Right lobe of liver (tissue), 4 donors: ENCODE results near the gene GRID2IP.

Source experiments
- POLR2A ChIP-seq: fragments of 450-650 bp; IDR thresholded peaks from one replicate; pipeline ENCODE4 v1.6.1; 2017; ENCODE audit warnings: antibody characterized with exemption, mild to moderate bottlenecking
- TF ChIP-seq, protein P1 (sequence below), 4 donors: fragments of 200-600 bp in 3 of 4; fragments of 450-650 bp in 1 of 4; IDR thresholded peaks; one replicate each; pipeline versions ENCODE4 v1.5.1 to v1.8.0; 2016 to 2022; ENCODE audit warnings: antibody characterized with exemption in 4 of 4, mild to moderate bottlenecking in 2 of 4
- donor health status: DM: no; HTN: no; CAD: no.
- donor health status: DM: no; HTN: no; CAD: no.
- donor health status: DM: no; HTN: yes; CAD: no.

DNA sequence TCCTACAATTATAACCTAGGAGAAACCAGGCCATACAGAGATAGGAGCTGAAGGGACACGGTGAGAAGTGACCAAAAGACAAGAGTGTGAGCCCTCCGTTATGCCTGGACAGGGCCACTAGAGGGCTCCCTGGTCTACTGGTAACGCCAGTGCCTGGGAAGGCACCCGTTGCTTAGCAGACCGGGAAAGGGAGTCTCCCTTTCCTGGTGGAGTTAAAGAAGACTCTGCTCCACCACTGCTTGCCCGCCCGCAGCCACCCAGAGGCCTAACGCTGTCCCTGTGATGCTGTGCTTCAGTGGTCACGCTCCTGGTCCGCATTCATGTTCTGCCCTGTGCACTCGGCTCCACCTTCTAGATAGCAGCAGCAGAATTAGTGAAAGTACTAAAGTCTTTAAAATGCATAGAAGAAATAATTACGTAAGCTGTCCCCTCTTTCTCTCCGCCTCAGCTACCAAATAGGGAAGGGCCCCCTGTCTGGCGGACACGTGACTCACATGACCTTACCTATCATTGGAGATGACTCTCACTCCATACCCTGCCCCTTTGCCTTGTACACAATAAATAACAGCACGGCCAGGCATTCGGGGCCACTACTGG, 34.8 kb downstream of the GRID2IP start:
- TF ChIP-seq, protein P1, sequence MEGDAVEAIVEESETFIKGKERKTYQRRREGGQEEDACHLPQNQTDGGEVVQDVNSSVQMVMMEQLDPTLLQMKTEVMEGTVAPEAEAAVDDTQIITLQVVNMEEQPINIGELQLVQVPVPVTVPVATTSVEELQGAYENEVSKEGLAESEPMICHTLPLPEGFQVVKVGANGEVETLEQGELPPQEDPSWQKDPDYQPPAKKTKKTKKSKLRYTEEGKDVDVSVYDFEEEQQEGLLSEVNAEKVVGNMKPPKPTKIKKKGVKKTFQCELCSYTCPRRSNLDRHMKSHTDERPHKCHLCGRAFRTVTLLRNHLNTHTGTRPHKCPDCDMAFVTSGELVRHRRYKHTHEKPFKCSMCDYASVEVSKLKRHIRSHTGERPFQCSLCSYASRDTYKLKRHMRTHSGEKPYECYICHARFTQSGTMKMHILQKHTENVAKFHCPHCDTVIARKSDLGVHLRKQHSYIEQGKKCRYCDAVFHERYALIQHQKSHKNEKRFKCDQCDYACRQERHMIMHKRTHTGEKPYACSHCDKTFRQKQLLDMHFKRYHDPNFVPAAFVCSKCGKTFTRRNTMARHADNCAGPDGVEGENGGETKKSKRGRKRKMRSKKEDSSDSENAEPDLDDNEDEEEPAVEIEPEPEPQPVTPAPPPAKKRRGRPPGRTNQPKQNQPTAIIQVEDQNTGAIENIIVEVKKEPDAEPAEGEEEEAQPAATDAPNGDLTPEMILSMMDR (IDR thresholded peaks at IDR 0.05) = peak; percentile 71 to 94 (median 92)
- TF ChIP-seq POLR2A = no peak
